ENCODE data around the gene PGF.

Gene PGF

GRCh38 chr14:74891870-74892269 lies 63.5 kb downstream of the PGF start:
- no peaks in the 10 kb centered on the region for H3K4me1 ChIP-seq (ENCODE audit: control insufficient read depth, low read depth, low read length)
- H3K4me2 ChIP-seq (ENCODE audit: low read length) = no peak overlapping the region
- H3K23ac ChIP-seq (ENCODE audit: low read length) = no peak overlapping the region
- WGBS (ENCODE audit: extremely low coverage, insufficient coverage, low lambda C conversion rate) = no CpG with 5 or more reads among the region's 6 CpGs
- no peak overlapping the region for H3K9ac ChIP-seq (ENCODE audit: low read length)
- no peak overlapping the region for H2BK15ac ChIP-seq (replicated peaks; ENCODE audit: low read depth)
- peaks cover 3% of the 10 kb centered on the region for H3K79me1 ChIP-seq (ENCODE audit: low read length)
- no peak overlapping the region for H4K8ac ChIP-seq (ENCODE audit: low read depth, low read length)
- DNase-seq = no peak
- H3K18ac ChIP-seq (ENCODE audit: low read length) = no peak overlapping the region
- H3K27ac ChIP-seq (ENCODE audit: low read depth, low read length) = no peak overlapping the region
- H3K4me3 ChIP-seq (ENCODE audit: low read length) = no peak overlapping the region
- H4K5ac ChIP-seq (ENCODE audit: low read length) = no peak overlapping the region
- no peak overlapping the region for H2BK5ac ChIP-seq (ENCODE audit: low read length)
- H2AK5ac ChIP-seq (ENCODE audit: low read length) = no peak overlapping the region
- no peak overlapping the region for H2BK120ac ChIP-seq (ENCODE audit: low read depth, low read length)
- peaks cover 12% of the 10 kb centered on the region for H3K36me3 ChIP-seq (ENCODE audit: control insufficient read depth, insufficient read depth, low read length)
- H3K56ac ChIP-seq (ENCODE audit: low read length) = no peak overlapping the region
- no peaks in the 10 kb centered on the region for H3K27me3 ChIP-seq (ENCODE audit: insufficient read depth, low read length, poor library complexity)
- H3K79me2 ChIP-seq (ENCODE audit: control insufficient read depth, insufficient read depth, low read length) = peaks cover 9% of the 10 kb centered on the region
- H3K4ac ChIP-seq (ENCODE audit: low read depth, low read length) = no peak overlapping the region

All from mesendoderm (in vitro differentiated cells).